Measurements from ENCODE around the gene TAPT1.

- no peak for TF ChIP-seq EZH2 (IDR thresholded peaks at IDR 0.05; ENCODE audit: borderline replicate concordance, insufficient read depth, low read depth, low read length, poor library complexity, severe bottlenecking)
- no peak for TF ChIP-seq CTCF (IDR thresholded peaks at IDR 0.05)
These were observed 42.7 kb downstream of the TAPT1 start for GRCh38 chr4:16183604-16184003.

All from B cell (primary cell).